H1 (cell line): ENCODE data around the gene EDC3.

Source experiments
- BACH1 ChIP-seq: IDR thresholded peaks from 2 replicates; pipeline ENCODE4 v1.6.1; 2012; ENCODE audit warnings: low read length, improper control_type of control experiment
- CHD7 ChIP-seq: fragments of 300-600 bp; sonication (generic); IDR thresholded peaks from 2 replicates; pipeline ENCODE4 v1.7.1; 2012; ENCODE audit warnings: low read length, moderate library complexity, mild to moderate bottlenecking, inconsistent platforms; ENCODE audit not compliant: insufficient replicate concordance
- CTCF ChIP-seq, 3 experiments: IDR thresholded peaks; 1 replicate in 2 of 3; 2 replicates in 1 of 3; pipeline versions ENCODE4 v1.5.1 to v1.6.1; 2011; ENCODE audit warnings: low read length in 3 of 3, mild to moderate bottlenecking in 3 of 3, inconsistent platforms in 2 of 3, low read depth in 1 of 3, moderate library complexity in 1 of 3; ENCODE audit not compliant: insufficient read depth in 1 of 3; ENCODE audit errors: control extremely low read depth in 1 of 3
- EP300 ChIP-seq, 2 experiments: IDR thresholded peaks; 1 replicate in 1 of 2; 2 replicates in 1 of 2; pipeline ENCODE4 v1.6.1; 2011 to 2012; ENCODE audit warnings: low read depth in 2 of 2, low read length in 2 of 2, mild to moderate bottlenecking in 2 of 2, borderline replicate concordance in 1 of 2, inconsistent platforms in 1 of 2, moderate library complexity in 1 of 2
- GABPA ChIP-seq: IDR thresholded peaks from 2 replicates; pipeline ENCODE4 v1.6.1; 2011; ENCODE audit warnings: mild to moderate bottlenecking, low read length, moderate library complexity, borderline replicate concordance; ENCODE audit not compliant: insufficient read depth
- HDAC2 ChIP-seq, 2 experiments: fragments of 300-600 bp in 1 of 2; sonication (generic) in 1 of 2; IDR thresholded peaks; 2 replicates each; pipeline ENCODE4 v1.6.1; 2011 to 2012; ENCODE audit warnings: low read depth in 2 of 2, low read length in 2 of 2, mild to moderate bottlenecking in 2 of 2, moderate library complexity in 2 of 2, borderline replicate concordance in 1 of 2, inconsistent platforms in 1 of 2
- HDAC6 ChIP-seq: IDR thresholded peaks from one replicate; pipeline ENCODE4 v1.7.1; 2012; ENCODE audit warnings: low read depth, mild to moderate bottlenecking, inconsistent platforms, low read length, moderate library complexity
- KDM5A ChIP-seq: fragments of 200-600 bp; IDR thresholded peaks from 2 replicates; pipeline ENCODE4 v1.7.1; 2012; ENCODE audit warnings: mild to moderate bottlenecking, low read length, inconsistent platforms, mixed read lengths
- POLR2A ChIP-seq, 2 experiments: IDR thresholded peaks; 1 replicate in 1 of 2; 2 replicates in 1 of 2; pipeline ENCODE4 v1.6.1; 2011; ENCODE audit warnings: low read depth in 2 of 2, low read length in 2 of 2, mild to moderate bottlenecking in 2 of 2; ENCODE audit errors: control extremely low read depth in 1 of 2
- RFX5 ChIP-seq: IDR thresholded peaks from 2 replicates; pipeline ENCODE4 v1.6.1; 2011; ENCODE audit warnings: low read depth, low read length, improper control_type of control experiment, borderline replicate concordance
- SAP30 ChIP-seq: fragments of 300-600 bp; sonication (generic); IDR thresholded peaks from 2 replicates; pipeline ENCODE4 v1.7.1; 2012; ENCODE audit warnings: low read length, moderate library complexity, mild to moderate bottlenecking, inconsistent platforms; ENCODE audit not compliant: insufficient read depth, insufficient replicate concordance
- ZNF274 ChIP-seq: IDR thresholded peaks from 2 replicates; pipeline ENCODE4 v1.7.0; 2012; ENCODE audit warnings: low read length, borderline replicate concordance; ENCODE audit errors: extremely low read depth

GRCh38 chr15:74653426-74654102, 42.3 kb downstream of the EDC3 start:
- TF ChIP-seq CTCF (IDR thresholded peaks at IDR 0.05; ENCODE audit: control extremely low read depth in 1 of 3, insufficient read depth in 1 of 3, low read depth in 1 of 3, low read length in 3 of 3) (no peak), POLR2A (IDR thresholded peaks at IDR 0.05; ENCODE audit: control extremely low read depth in 1 of 2, low read depth in 2 of 2, low read length in 2 of 2) (no peak), HDAC6 (no peak), BACH1 (no peak), GABPA (no peak), ZNF274 (no peak), CHD7 (no peak), HDAC2 (IDR thresholded peaks at IDR 0.05; ENCODE audit: borderline replicate concordance in 1 of 2, low read depth in 2 of 2, low read length in 2 of 2) (no peak), KDM5A (no peak), SAP30 (no peak), RFX5 (no peak), EP300 (IDR thresholded peaks at IDR 0.05; ENCODE audit: borderline replicate concordance in 1 of 2, low read depth in 2 of 2, low read length in 2 of 2) (no peak)
